HL-60/S4 treated with phorbol 12-myristate 13-acetate at 8.2 ng/mL for 4 days and 3 days (cell line): ENCODE measurements around the gene NEUROD4.

ENCODE experiments used
- in situ Hi-C: fragments of 300-500 bp; cut with MboI; formaldehyde crosslinking; loops from 2 replicates; pipeline ENCODE4 v1.15.0; 2022; ENCODE audit warnings: low sequenced_read_pairs

The NEUROD4 gene

DNA sequence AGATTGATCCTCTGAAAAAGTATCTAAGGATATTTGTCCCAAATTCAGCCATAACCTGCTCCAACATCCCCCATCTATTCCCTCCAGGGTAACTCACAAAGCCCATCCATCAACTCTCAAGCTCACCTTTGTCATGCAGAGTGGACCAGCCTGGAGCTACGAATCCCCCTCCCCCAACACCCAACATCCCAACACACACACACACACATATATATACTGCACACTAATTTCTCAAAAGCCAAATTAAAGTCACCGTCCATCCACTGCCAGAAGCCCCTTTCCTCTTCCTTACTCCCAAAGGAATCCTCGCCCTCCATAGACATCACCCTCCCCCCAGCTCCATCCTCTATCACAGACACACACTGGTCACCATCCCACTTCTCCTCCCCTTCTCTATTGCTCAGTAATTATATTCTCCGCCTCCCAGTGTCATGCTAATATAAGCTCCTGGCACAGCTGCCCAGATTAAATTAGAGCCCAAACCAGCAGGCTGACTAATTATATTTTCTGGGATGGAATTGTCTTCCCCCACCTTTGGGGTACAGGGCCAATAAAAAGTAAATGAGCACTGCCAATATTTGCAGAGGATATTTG, 21.7 kb upstream of the NEUROD4 start:
- in situ Hi-C loops = no loop called here

DNA sequence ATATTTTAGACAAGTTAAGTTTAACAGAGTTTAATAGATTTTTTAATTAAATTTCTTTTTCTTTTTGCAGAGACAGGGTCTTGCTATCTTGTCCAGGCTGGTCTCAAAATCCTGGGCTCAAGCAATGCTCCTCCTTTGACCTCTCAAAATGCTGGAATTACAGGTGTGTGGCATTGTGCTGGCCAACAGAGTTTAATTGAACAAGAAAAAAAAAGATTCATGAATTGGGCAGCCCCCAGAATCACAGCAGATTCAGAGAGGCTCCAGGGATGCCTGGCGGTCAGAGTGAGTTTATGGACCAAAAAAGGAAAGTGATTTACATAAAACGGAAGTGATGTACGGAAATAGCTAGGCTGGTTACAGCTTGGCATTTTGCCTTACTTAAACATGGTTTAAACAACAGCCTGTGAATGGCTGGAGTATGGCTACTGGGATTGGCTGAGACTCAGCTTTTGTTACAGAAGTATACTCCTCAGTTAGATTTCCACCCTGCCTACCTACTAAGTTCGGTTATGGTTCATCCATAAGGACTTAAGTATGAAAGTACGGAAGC, 20.7 kb upstream of the NEUROD4 start:
- in situ Hi-C loops = no loop called here

DNA sequence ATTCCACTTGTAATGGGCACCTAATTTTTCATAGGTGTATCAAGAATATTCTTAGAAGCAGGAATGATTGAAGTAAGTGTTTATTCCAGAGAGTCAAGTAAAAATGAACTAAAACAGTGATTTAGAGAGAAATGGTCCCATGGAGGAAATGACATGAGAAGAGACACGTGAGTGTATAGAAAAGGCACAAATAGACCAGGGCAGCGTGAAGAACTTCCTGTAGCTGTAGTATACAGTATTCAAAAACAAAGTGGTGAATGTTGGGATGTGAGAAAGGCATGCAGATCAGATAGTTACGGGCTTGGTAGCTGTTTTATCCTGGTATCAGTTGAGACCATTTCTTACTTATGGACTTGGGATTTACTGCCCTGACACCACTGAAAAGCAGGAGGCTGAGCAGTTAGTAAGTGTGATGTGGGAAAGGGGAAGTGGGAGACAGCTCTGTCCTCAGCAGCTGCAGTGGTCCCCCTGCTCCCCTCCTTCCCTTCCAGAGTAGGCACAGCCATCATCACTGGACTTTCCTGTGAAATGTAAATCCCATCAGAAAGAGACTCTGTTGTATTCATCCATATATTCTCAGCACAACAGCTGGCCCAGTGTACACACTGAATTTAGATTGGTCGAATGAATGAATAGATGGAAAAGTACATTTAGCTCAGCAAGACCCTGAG, 18.4 kb upstream of the NEUROD4 start:
- in situ Hi-C loops = no loop called here

DNA sequence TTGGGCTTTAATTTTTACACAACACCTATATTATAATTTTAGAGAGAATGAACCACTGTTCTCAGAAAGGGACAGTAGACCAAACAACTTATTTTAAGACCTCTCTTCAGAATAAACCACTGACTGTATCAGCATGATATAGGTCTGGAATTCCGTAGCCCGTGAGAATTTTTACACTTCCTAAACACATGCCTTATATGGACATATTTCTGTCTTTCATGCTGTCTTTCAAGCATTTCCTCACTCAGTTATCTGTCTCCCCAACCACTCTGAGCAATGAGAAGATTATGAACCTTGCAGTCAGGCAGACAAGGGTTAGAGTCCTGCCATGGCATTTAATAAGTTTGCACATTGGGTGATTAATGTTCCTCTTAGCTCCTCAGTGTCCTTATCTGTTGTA, 17.4 kb upstream of the NEUROD4 start:
- in situ Hi-C loops = no loop called here

DNA sequence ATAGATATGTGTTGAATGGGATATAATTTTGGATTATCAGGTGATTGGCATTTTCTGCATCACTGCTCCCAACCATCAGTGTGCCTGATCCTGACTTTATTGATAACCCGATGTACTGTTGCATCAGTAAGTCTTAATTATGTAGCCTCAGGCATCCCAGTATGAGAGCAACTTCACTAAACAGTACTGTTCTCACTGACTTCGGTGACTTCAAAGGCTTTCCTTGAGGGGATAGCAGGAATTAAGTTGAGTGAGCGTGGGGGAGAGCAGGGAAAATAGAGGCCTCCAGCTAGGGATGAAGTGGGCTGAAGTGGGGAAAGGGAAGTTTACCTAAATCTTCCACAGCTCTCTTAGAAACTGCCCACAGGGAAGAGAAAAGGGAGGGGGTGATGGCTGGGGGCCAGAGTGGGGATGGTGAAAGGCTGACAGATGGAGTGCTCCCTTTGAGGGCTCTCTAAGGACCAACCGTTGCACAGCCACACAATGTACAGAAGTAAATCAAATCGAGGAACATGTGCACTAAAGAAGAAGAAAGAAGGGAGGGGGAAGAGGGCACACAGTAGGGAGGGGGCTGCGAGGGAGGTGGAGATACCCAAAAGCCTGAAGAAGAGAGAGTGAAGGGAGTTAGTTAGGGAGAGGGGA, 10.7 kb upstream of the NEUROD4 start:
- in situ Hi-C loops = no loop called here

DNA sequence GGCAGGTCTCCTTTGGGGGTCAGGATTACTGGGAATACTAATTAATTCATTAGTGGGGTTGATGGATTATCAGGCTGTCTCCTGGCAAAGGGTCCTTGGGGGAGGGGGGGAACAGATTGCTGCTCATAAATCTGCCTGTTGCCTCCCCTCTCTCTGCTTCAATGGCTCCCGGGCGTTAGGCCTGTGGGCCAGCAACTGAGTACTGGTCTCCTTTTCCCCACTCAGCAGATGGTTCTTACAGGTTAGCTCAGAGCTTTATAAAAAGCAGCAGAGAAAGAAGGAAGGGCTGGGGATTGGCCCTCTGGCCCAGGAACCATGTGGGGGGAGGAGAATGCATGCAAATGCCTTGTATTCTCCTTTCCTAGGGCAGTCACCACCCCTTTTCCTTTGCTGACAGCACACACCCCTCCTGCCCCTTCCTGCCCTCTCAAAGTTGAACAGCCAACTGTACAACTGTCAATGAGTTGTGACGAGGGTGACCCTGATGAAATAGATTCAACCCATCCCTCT, 2.3 kb upstream of the NEUROD4 start:
- in situ Hi-C loops = no loop called here

DNA sequence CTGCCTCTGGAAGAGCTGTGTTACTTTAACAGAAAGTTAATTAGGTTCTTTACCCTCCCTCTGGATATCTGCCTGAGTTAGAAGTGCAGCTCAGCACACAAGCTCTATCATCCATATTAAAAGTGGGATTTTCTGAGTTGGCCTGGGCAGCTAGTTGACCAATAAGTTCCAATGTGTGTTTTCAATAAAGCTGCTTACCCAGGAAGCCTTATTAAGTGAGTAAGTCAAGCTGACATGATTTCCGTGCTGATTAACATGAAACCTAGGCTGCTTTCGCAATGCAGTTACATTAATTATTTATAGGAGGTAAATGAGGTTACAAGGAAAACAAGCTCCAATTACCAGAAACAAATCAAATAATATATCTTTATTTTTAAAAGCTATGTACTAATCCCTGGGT, 4.8 kb downstream of the NEUROD4 start:
- in situ Hi-C loops = no loop called here

DNA sequence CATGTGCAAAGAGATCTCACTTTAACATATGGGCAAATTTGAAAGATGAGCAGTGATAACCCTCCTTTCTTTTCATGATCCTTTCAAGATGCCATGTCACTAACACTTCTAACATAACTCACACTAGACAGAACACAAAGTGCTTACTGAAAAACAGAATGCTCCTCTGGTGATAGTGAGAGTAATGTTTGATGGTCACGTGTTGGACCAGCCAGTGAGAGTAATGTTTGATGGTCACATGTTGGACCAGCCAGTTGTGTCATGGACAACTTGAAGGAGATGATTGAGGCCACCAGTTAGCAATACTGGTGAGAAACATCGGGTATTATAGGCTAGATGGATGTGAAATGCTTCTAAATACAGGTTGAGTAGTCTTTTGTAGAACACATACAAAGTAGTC, 5.7 kb downstream of the NEUROD4 start:
- in situ Hi-C loops = no loop called here

DNA sequence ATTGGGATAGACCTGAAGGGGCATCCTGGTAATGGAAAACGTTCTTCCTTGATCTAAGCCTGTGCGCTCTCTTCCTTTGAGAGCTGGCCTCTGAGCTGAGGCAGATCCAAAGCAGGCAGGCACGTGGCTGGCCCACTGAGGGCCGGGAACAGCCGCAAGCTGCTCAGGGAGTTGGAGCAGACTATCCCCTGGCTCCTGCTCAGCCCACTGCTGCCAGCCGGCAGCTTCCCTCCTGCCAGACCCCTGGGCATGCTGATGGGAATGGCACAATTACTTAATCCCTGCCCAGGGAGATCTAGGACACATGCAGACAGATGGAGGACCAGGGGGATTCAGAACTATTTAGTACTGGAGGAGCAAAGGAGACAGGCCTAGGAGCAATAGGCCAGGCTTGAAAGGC, 14.4 kb downstream of the NEUROD4 start:
- in situ Hi-C loops = no loop called here

DNA sequence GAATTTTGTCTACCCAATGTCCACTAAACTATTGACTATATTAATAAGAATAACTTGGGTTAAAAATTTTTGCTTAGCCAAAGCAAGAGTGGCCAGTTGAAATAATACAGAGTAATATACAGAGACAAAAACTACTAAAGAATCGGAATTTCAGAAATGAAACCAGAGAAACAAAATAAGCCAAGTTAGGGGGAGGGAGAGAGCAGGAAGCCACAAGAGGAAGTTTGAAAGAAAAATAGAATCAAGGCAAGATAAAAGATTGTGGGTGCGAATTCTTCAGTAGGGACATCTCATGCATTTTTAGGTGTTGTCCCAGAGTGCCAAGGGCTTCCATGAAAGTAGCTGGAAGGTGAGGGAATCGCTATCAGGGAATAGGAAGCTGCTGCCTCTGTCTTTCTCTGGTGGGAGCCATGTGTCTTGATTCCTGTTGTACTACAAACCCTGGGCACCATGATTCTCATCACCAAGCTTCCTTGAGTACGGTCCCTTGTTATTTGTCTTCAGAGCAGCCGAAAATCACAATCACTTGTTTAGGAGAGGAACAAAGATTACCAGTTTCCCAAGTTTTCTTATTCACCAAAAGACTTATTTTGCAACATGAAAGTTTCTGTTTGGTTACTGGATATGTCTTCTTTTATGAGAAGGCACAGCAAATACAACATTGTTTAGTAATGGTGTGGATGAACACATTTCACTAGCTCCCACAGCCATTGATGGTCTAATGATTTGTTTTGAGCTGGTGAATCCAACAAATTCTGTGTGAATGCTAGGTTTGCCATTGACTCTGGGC, 16.7 kb downstream of the NEUROD4 start:
- in situ Hi-C loops = no loop called here

DNA sequence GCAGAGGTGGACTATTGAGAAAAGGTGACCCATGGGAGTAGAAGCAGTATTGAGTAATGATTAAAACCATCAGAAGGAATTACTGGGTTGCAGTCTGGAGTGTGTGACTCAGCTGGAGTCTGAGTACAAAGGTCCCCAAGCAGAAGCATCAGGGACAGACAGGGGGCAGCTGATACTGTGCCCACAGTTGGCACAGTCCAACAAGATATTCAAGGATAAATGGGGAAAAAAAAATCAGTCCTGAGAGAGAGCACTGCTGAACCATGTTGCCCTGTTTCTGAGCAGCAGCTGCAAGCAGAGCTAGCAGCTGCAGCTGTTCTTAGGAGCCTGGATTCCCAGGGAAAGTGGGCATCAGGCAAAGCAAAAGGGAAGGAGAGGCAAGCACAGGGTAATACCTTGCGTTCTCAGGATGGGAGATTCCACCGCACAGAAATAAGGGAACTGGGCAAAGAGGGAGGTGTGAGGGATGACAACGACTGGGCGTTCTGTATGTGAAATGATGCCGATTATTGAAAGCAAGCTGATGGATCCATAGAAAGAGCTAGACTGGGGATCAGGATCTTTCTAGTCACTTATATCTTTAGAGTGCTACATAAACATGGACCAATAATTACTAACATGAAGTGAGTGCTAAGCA, 17.7 kb downstream of the NEUROD4 start:
- in situ Hi-C loops = no loop called here

DNA sequence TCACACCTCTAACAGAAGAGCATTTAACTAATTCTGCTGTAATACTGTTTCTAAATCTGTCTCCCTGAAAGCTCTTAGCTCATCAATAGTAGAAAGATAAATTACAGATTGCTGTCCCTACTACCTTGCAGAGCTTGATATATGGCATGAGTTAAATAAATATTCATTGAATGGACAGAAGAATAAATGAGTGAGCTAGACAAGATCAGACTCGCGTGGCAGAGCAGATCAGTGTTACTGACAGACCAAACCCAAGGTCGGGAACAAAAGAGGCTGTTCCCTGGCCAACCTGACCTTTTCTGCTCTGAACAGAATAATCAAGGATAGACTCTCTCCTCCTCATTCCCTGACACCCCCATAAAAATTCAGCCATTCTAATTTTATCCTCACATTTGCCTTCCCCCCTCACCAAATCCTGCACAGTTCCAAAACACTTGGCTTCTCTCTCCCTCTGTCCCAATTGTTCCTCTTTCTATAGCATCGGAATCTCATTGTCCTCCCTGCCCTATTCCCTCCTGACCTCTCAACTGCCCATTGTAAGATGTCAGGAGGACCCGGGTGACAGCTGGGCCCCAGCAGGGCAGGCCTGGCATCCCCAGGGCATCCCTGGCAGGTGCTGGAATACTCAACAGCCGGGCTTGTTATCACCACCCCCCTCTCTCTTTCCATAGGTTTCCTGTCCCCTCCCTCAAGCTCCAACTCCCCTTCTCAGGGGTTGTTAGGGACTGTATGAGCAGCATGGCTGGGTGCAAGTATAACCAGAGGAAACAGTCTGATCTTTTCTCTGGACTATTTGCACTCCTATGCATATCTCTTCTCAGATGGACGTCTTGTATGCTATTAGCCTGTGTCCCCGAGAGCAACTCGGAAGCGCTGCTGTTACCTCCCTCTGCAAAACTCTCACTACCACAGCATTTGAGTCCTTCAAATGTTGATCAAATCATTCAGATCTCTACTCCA, 19.9 kb downstream of the NEUROD4 start:
- in situ Hi-C loops = no loop called here

DNA sequence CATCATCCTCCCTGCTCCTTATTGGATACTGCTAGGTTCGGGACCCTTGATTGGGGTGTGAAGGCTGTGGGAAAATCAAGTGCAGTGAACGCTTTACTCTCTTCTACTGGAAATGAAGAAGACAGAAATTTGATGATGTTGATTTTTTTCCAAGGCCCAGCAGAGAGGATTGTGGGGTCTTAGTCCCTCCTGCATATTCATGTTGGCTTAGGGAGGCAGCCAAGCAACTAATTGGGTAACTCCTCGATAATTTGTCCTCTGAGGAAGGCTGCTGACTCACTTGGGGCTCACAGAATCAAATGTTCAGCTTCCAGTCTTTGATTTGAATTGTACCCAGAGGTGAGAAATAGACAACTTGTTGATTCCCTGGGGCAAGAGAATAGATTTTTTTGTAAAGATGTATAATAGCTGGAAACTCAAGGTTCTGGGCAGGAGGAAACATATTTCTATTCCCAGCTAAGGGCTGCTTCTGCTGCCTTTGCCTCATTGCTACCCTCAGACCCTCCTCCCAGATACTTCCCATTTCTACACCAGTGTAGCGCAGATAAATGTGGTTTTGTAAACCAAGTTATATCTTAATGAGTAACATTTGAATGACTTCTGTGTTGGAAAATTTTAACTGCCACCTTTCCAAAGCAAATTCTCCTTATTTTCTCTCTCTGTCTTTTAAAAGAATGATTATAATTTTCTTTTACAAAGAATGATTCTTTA, 21.7 kb downstream of the NEUROD4 start:
- in situ Hi-C loops = no loop called here

DNA sequence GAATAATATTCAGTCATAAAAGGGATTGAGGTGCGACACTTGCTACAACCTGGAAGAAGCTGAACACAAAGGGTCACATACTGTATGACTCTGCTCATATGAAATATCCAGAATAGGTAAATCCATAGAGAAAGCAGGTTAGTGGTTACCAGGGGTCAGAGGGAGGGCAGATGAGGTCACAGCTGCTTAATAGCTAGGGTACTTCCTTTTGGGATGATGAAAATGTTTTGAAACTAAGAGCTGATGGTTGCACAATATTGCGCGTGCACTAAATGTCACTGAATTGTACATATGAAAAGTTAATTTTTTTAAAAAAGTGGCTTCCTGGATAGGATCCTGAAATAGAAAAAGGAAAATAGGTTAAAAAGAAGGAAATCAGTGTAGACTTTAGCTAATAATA, 23.8 kb downstream of the NEUROD4 start:
- in situ Hi-C loops = no loop called here

DNA sequence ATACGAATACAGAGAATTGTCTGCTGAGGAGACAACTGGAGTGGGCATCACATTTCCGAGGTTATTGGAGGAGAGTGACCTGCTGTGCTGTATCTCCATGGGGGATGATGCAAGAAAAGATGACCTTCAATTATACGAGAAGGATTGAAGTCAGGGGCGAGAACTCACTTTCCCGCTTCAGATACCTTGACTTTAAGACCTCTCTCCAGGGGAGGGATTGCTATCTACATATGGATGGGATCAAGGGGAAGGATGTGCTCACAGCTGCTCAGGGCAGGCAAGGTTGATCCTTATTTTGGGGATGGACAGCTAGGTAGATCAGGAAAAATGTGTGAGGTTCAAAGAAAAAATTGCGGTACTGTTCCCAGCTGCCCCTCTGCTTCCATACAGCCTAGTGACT, 24.4 kb downstream of the NEUROD4 start:
- in situ Hi-C loops = no loop called here

DNA sequence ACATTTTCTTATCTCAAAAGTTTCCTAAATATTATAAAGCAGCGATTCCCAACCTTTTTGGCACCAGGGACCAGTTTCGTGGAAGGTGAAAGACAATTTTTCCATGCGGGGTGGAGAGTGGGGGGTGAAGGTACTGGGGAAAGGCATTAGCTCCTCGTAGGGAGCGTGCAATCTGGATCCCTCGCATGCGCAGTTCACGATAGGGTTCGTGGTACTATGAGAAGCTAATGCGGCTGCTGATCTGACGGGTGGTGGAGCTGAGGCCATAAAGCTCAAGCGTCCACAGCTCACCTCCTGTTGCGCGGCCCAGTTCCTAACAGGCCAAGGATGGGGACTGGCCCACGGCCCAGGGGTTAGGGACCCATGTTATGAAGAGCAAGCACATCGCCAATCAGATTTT, 29.9 kb downstream of the NEUROD4 start:
- in situ Hi-C loops = no loop called here

DNA sequence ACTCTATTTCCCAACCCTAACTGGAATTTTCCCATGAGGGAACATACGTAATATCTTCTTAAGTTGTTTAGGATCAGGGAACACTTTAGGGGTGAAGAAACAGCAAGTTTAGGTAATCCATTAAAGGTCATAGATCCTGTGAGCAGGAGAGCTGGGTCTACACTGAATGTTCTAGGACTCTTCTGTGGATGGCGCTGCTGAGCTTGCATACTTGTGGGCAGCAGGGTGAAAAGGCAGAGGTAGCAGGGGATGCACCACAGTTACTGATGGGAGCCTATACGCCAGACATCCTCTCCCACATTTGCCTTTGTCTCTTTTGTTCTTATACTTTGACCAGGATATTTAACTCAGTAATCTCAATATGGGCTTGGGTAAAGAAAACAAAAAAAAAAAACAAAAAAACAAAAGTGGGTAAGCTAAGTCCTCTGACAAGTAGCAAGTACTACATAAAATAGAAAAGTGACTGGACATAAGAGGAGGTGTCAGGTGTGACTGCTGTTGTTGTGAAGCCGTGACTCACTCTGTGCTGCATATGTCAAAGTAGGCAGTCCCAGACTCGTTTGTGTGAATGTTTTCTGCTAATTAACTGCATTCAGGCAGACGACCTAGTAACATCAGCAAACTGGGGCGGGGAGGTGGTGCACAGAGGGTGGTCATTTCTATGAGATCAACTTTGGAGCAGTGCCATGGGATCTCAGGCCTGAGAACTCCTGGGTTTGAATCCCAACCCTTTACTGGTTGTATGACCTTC, 31.6 kb downstream of the NEUROD4 start:
- in situ Hi-C loops = no loop called here

DNA sequence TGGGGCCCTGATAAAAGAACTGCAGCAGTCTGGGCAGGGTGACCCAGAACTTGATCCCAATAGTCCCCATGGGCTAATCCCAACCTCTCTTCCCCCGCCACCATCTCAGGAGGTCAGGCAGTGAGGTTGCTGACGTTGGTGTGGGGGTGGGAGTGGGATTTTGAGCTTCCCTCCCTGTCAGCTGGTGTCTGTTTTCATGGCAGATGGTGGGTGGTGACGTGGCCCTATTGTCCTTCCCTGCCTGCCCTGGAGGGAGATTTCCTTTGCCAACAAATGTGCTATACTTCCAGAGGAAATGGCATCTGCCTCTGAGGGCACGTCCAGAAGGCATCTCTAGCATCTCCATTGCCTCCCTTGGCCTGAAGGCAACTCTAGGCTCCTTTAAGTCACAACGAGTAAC, 37.7 kb downstream of the NEUROD4 start:
- in situ Hi-C loops = no loop called here
